GM12878 (cell line): ENCODE data around the gene INO80C.

Experiments used
- CBFB ChIP-seq: IDR thresholded peaks from 2 replicates; pipeline ENCODE4 v1.6.1; 2016; ENCODE audit warnings: antibody characterized with exemption, low read depth
- CREB1 ChIP-seq: IDR thresholded peaks from 2 replicates; pipeline ENCODE4 v1.6.1; 2012; ENCODE audit warnings: low read depth, mild to moderate bottlenecking, inconsistent platforms
- EP300 ChIP-seq, 2 experiments: fragments of 150-350 bp in 1 of 2; IDR thresholded peaks; 2 replicates each; pipeline ENCODE4 v1.6.1; 2011 to 2012; ENCODE audit warnings: low read depth in 2 of 2, low read length in 2 of 2, borderline replicate concordance in 1 of 2, improper control_type of control experiment in 1 of 2, inconsistent platforms in 1 of 2; ENCODE audit not compliant: control insufficient read depth in 1 of 2
- JUND ChIP-seq: IDR thresholded peaks from 2 replicates; pipeline ENCODE4 v1.6.1; 2012; ENCODE audit warnings: low read depth, mild to moderate bottlenecking, low read length, improper control_type of control experiment, moderate library complexity
- SP1 ChIP-seq: IDR thresholded peaks from one replicate; pipeline ENCODE4 v1.6.1; 2011; ENCODE audit warnings: low read depth, low read length

- no peak for TF ChIP-seq SP1
- TF ChIP-seq CREB1: no peak
- TF ChIP-seq EP300 (IDR thresholded peaks at IDR 0.05; ENCODE audit: borderline replicate concordance in 1 of 2, control insufficient read depth in 1 of 2, low read depth in 2 of 2, low read length in 2 of 2): no peak
- TF ChIP-seq CBFB: no peak
- TF ChIP-seq JUND: no peak
These were observed 23.4 kb upstream of the INO80C start for GRCh38 chr18:35521133-35521532.
